KG1 (cell line): ENCODE results near the gene GNA15.
"Not testable (repeated sequence)": the region's sequence is repeated elsewhere in the genome, so short reads cannot be mapped to it uniquely, and the experiment has no call there.

Experiments used
- DNase-seq: peaks from one replicate; lab custom pipeline; 2025; lab: John Stamatoyannopoulos, UW

The GNA15 gene

GRCh38 chr19:3190921-3191805 lies 55.3 kb downstream of the GNA15 start:
- DNase-seq = no peak

DNA sequence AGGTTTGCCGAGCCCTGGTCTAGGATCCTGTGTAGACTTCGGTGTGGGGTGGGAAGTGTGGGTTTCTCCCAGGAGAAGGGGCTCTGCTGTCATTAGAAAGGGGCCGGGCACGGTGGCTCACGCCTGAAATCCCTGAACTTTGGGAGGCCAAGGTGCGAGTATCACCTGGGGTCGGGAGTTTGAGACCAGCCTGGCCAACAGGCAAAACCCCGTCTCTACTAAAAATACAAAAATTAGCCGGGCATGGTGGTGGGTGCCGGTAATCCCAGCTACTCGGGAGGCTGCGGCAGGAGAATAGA lies 55.9 kb downstream of the GNA15 start:
- DNase-seq = not testable (repeated sequence)

DNA sequence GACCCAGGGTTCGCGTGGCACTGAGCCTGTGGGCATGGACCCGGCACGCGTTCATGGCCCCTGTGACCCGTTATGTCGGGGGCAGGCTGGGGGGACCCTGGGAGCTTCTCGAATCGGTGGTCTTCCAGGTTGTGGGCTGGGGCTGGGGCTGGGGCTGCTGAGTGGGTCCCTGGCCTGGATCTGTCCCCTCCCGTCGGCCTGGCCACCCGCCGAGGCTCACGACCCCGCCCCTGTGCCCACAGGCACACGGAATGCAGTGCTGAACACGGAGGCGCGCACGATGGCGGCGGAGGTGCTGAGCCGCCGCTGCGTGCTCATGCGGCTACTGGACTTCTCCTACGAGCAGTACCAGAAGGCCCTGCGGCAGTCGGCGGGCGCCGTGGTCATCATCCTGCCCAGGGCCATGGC lies 56.4 kb downstream of the GNA15 start:
- DNase-seq = no peak

GRCh38 chr19:3192684-3193083 lies 56.9 kb downstream of the GNA15 start:
- DNase-seq = no peak

- DNase-seq = no peak
These were observed 57.6 kb downstream of the GNA15 start for GRCh38 chr19:3193256-3194105.

DNA sequence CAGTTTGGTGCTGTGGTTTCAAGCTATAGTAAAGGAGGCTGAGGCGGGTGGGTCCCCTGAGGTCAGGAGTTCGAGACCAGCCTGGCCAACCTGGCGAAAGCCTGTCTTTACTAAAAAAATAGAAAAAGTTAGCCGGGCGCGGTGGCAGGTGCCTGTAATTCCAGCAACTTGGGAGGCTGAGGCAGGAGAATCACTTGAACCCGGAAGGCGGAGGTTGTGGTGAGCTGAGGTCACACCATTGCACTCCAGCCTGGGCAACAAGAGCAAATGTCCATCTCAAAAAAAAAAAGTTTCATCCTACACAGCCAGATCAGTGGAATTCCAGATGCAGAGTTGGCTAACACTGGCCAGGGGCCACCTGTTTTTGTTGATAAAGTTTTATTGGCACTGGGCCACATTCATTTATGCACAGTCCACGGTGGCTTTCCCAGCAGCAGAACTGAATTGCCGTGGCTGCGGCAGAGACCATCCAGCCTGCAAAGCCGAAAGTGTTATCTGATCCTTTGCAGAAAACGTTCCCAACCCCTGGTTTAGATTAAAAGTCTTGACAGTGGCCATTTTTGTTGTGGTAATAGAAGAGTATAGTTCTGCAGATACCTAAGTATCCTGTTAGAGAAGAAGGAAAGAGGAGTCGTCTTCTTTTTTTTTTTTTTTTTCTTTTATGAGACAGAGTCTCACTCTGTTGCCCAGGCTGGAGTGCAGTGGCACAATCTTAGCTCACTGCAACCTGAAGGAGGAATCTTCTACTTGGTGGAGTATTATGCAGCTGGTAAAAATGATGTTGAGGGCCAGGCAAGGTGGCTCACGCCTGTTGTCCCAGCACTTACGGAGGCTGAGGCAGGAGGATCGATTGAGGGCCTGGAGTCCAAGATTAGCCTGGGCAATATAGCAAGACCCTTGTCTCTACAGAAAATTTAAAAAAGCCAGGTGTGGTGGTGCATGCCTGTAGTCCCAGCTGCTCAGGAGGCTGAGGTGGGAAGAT lies 58.6 kb downstream of the GNA15 start:
- DNase-seq = no peak

DNA sequence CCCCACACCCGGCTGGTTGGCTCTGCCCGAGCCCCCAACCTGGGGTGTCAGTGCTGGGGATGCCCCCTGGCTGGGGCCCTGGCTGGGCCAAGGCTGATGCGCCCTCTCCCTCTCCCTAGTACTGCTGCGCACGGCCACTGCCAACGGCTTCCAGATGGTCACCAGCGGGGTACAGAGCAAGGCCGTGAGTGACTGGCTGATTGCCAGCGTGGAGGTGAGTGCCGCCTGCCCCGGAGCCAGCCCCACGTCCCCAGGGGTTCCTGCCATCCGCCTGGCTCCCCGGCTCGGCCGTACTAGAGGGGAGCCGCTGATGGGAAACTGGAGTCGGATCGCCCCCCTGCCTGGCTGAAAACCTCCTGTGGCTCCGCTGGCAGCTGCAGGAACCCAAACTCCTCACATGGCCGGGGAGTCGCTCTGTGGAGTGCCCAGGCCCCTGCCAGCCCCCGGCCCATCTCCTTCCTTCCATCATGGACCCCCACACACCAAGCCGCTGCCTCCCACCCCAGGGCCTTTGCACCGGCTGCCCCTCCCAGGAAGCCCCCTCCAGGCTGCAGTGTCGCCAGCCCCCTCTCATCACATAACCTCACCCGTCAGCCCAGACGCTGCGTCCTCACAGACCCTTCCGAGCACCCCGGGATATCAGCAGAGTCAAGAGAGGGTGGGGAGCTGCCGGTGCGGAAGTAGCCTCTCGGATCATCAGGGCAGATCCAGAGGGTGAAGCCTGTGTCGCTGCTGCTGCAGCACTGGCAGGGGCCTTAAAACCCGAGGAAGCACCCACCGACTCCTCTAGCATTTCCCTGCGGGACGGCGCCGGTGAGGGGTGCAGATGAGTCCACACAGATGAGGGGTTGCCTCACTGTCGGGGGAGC lies 60.5 kb downstream of the GNA15 start:
- no peak for DNase-seq

DNA sequence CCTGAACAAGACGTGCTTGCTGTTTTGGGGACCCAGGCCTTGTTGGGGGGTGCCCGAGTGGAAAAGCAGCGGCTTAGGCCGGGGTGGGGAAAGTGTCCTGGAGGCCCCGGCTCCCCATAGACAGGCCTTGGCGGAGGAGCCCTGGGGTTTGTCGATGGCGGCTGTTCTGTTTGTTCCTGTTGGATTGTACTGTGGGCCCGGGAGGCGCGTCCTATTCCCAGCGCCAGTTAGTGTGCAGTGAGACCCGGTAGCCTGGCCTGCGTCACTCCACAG lies 61.0 kb downstream of the GNA15 start:
- no peak for DNase-seq

GRCh38 chr19:3198901-3199700 lies 63.3 kb downstream of the GNA15 start:
- DNase-seq = no peak

GRCh38 chr19:3201072-3201700 lies 65.4 kb downstream of the GNA15 start:
- no peak for DNase-seq

- no peak for DNase-seq
These were observed 66.1 kb downstream of the GNA15 start for GRCh38 chr19:3201911-3202310.

GRCh38 chr19:3202346-3202745 lies 66.5 kb downstream of the GNA15 start:
- DNase-seq = no peak

- not testable (repeated sequence) for DNase-seq
These were observed 67.1 kb downstream of the GNA15 start for GRCh38 chr19:3202895-3203294.

- DNase-seq = no peak
These were observed 68.2 kb downstream of the GNA15 start for GRCh38 chr19:3203805-3204645.

GRCh38 chr19:3204646-3205275 lies 68.9 kb downstream of the GNA15 start:
- DNase-seq = no peak

DNA sequence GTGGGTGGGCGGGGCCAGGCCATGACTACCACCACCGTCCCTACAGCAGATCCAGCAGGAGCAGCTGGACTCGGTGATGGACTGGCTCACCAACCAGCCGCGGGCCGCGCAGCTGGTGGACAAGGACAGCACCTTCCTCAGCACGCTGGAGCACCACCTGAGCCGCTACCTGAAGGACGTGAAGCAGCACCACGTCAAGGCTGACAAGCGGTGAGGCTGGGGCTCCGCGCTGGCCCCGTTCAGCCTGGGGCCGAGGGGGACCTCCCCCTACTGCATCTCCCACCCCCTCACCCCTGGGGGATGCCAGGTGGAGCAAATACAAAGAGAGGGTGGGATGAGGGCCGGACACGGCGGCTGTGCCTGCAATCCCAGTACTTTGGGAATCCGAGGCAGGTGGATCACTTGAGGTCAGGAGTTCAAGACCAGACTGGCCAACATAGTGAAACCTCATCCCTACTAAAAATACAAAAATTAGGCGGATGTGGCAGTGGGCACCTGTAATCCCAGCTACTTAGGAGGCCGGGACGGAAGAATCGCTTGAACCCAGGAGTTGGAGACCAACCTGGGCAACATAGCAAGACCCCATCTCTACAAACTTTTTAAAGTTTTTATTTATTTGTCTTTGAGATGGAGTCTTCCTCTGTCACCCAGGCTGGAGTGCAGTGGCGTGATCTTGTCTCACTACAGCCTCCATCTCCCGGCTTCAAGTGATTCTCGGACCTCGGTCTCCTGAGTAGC lies 70.6 kb downstream of the GNA15 start:
- no peak for DNase-seq

GRCh38 chr19:3207461-3208242 lies 71.8 kb downstream of the GNA15 start:
- no peak for DNase-seq
